NCI-H128 (cell line): ENCODE results near the gene HOXA7.

ENCODE experiments used
- DNase-seq: peaks from one replicate; lab custom pipeline; 2025; ENCODE audit not compliant: unreplicated experiment; lab: John Stamatoyannopoulos, UW

The HOXA7 gene

DNA sequence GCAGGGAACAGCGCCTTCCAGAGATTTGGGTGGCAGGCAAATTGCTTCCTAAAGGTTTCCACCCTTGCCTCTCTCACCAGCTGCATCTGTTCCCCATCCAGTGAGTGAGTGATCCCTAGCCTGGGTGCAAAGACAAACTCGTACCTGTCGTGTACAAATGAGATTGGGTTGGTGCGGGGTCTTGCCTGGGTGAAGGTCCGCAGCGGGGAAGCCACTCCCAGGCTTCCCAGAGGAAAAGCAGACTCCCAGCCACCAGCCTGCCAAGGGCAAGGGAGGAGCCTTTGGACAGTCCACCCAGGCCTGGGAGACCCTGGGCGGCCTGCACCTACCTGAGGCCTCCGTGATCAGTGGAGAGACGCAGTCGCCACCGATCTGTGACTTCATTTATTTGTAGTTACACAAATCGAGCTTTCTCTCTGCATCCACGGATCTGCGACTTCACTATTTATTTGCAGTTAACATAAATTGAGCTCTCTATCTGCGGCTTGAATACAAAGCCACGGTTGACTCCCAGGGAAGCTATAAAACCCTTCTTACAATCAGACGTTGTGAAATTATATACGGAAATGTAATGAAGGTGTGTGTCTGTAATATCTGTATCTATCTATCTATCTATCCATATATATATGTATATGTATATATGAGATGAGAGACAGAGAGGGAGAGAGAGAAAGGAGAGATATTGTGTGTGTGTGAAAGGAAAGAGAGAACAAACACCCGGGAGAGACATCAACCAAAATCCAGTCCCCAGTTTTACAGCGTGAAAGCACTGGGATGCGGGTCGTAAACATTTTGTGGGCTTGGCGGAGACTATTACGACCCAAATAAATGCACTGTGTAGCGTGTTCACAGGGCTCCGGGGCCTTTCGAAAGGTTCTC, 3.0 kb upstream of the HOXA7 start:
- no peak for DNase-seq

DNA sequence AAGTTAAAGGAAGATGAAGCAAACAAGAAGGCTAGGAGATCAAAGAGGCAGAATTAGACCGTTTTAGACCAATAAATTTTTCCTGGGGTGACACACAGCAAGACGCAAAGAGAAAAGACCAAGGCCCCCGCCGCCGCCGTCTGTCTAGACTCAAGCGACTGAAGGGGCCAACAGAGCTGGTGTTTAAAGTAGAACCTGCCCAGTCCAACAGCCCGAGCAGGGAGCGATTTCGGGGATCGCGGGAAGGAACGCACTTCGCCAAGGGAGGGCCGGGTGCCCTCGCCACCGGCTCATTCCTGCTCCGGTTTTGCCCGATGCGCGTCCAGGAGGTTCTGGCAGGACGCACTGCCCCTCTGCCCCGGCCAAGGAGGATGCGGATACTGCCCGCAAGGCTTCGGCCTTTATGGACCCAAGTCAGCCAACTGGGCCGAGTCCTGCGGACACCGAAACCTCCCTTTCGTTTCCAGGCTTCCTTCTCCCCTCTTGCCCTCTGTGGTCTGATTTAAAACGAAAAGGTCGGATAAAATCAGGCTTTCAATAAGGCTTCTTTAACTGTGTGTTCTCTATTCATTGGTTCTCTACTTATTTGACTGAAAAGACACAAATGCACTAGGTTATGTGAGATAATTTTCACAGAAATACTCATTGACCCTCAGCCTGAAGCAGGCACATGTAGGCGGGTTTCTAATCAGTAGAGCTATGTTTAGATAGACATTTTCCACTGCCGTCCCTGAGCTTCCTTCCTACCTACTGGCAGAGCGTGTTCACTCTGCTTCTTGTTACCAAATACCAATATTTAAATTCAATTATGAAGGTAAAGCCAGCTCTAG, 2.2 kb upstream of the HOXA7 start:
- no peak for DNase-seq

GRCh38 chr7:27157702-27158431, 1.4 kb upstream of the HOXA7 start:
- no peak for DNase-seq

DNA sequence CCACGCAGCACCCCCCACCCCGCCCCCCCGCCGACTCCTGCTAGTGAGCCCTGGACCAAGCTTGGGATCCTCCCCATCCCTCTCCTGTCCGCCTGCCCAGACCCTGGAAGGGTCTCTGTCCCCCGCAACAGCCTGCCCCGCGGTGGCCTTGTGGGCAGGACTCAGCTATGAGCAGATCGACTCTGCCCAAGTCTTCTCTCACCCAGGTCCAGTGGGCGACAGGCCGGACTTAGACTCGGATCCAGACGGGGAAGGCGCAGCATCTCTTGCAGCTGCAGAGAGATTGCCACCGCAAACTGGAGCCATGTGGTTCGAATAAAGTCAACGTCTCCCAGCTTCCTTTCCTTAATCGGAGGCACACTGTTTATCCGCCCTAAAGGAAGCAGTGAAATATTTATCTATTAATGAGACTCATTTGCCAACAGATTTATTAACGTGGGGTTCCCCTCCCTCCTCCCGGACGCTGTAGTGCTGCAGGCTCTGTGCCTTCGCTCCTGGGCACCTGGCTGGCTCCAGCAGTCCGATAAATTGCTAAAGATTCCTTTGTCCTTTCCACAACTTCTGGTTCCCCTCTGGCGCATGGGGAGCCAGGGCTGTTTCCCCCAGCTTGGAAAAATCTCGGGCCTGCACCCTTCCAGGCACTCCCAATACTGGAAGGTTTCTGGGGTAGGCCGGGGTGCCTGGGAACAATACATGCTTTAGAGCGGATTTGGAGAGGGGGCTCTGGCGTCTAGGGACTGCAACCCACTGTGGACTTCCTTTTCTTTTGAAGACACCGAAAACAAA, 634 bp upstream of the HOXA7 start:
- no peak for DNase-seq

- no peak for DNase-seq
Observed at GRCh38 chr7:27155816-27156507, 513 bp downstream of the HOXA7 start.

- no peak for DNase-seq
Observed at GRCh38 chr7:27154901-27155815, 1.3 kb downstream of the HOXA7 start.

DNA sequence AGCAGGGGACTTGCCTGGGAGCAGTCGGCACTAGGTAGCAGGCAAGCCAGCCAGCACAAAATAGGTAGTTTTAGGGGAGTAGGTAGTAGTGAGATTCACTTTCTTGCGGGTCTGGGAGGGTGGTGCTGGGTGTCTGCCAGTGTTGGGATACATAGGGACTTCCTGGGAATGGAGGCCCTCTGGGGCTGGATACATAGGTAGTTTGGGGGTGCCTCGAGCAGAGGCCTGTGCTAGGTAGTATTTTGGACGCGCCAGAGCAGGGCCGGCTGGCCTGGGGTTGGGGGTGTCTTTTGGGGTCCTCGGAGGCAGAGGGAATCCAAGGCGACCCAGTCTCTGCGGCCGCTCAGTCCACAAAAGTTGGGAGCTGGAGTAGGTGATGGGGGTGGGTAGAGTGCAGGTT, 2.1 kb downstream of the HOXA7 start:
- DNase-seq = no peak

DNA sequence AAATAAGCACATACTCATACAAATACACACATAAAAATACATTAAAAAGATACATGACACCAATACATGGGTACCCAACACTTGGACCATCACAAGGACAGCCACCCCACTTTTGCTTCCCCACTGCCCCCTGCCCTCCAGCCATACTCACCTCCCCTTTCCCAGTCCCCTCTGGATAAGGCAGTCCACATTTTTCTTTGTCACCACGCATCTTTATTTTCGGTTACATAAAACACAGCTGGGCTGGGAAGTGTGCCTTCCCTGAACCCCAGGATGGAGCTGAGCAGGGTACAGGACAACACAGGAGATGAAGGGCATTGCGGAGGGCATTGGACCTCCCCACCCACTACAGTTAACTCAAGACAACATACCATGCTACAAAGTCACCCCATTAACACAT, 2.9 kb downstream of the HOXA7 start:
- DNase-seq = no peak

- no peak for DNase-seq
Observed at GRCh38 chr7:27152816-27153442, 3.5 kb downstream of the HOXA7 start.

- no peak for DNase-seq
Observed at GRCh38 chr7:27151931-27152815, 4.3 kb downstream of the HOXA7 start, which contains the start of gene HOXA3. HOXA3 (minus strand) TSS chr7:27152583; CDS start chr7:27110640, 41,943 bp downstream.

GRCh38 chr7:27151341-27151930, 5.0 kb downstream of the HOXA7 start:
- DNase-seq = no peak

DNA sequence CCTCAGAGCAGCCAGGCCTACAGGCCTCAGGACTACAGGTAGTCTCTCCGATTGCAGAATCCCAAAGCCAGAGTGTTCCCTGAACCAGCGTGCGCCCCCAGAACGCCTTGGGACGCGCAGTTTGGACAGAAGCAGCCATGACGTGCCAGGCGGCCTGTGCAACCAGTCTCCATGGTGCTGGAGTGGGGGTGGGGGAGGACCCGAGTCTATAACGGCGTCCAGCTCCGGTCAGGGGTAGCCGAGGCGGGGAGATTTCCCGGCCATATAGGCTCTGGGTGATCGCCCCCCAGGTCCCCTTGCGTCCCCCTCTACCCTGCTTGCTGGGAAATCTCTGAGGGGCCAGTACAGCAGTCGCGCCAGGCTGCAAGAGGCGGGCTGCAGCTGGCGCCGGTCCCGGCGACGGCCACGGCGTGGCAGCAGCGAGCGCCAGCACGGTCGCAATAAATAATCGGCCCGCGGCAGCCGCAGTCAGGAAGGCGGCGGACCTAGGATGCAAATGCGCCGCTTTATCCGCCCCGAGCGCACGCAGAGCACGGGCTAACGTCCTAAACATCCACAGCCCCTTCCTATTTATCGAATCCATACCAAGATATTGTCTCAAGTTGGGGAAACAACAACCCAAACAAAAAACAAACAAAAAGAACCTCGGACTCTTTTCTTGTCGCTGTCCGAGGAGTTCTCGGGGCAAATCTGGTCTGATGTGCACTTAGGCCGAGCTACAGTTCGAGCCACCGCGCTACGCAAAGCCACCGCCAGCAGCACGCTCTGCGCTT, 5.7 kb downstream of the HOXA7 start:
- peak; percentile 55 for DNase-seq

DNA sequence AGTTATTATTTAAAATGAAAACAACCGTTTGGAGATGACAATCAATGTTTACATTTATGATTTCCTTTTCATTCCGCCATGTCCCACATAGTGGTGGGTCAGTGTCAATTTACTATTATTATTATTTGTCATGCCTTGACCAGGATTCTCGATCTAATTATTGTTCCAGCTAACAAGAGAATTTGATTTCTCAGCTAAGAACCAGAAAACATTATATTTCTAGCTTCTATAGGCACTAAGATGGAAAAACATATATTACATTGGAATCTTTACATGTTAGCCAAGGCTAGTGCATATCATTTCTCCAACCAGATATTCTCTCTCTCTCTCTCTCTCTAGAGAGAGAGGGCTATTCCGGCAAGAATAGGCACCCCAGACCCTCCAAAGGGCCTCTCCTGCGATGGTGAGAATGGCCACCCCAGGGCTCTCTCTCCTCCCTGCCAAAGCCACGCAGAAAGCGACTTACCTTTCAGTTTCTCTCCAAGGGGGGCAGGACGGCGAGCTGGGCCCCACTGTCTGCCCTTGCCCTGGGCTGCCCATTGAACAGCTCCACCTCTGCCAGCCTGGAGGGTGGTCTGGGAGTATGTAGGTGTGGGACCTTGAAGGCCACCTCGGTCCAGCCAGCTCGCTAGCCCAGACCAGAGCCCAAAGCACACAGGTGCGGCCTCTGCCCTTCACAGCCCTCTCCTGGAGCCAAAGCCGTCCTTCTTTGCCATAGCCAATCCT, 6.5 kb downstream of the HOXA7 start:
- DNase-seq = no peak

GRCh38 chr7:27148756-27149641, 7.5 kb downstream of the HOXA7 start:
- no peak for DNase-seq
